Measurements from ENCODE around the gene SMPD3. TPM values are rescaled to one million over a fixed set of nuclear protein-coding genes. Genes with fewer than 3 reads are reported as not detected.

SMPD3 gene
- total RNA-seq, 1 donor from 2014 or later: not detected

DNA sequence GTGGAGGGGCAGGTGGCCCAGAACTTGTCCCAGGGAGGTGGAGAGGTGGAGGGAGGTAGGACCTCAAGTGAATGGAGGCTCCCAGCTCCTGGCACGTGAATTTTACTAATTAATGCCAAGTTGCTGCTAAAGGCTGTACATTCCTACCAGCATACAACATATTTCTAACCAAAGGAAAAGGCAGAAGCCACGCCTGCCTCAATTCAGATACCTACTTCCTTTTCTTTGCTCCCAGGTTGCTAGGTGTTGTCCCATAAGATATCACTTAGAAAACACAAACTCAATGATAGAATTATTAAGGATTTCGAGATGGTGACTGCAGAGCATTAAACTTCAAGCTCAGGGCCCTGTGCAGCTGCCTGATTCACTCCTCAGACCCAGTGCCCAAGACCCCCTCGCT, 20.5 kb upstream of the SMPD3 start:
- FAIRE-seq (no peak), DNase-seq (ENCODE audit: low read depth) (no peak)
- Histone ChIP-seq H3K4me3 (ENCODE audit: low read depth, low read length) (no peak overlapping the region), H3K27me3 (ENCODE audit: control insufficient read depth, insufficient read depth, low read length) (peaks cover 3% of the 10 kb centered on the region), H3K36me3 (ENCODE audit: control insufficient read depth, insufficient read depth, low read length) (no peaks in the 10 kb centered on the region)
- TF ChIP-seq CTCF (IDR thresholded peaks at IDR 0.05; ENCODE audit: insufficient read depth, low read length, severe bottlenecking): no peak

DNA sequence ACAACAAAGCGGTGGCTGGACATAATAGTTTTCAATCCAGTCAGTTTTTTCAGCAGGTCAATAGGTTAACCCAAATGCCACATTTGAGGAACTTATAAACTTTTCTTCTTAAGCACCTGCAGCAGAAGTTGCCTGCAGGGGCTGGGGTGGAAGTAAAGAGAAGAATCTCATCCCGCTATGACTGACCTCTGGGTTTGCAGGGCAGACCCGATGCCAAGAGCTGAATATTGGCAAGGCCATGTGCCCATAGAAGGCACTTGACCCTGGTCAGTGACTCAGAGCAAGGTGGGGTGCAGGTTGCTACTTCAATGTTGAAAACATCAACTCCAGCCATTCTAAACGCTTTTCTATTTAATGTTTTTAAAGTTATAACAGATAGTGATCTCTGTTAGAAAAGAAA, 17.9 kb upstream of the SMPD3 start:
- no peaks in the 10 kb centered on the region for H3K36me3 ChIP-seq (ENCODE audit: control insufficient read depth, insufficient read depth, low read length)
- peaks cover 2% of the 10 kb centered on the region for H3K27me3 ChIP-seq (ENCODE audit: control insufficient read depth, insufficient read depth, low read length)
- no peak for TF ChIP-seq CTCF (IDR thresholded peaks at IDR 0.05; ENCODE audit: insufficient read depth, low read length, severe bottlenecking)
- FAIRE-seq (no peak), DNase-seq (ENCODE audit: low read depth) (no peak)
- H3K4me3 ChIP-seq (ENCODE audit: low read depth, low read length): no peak overlapping the region

DNA sequence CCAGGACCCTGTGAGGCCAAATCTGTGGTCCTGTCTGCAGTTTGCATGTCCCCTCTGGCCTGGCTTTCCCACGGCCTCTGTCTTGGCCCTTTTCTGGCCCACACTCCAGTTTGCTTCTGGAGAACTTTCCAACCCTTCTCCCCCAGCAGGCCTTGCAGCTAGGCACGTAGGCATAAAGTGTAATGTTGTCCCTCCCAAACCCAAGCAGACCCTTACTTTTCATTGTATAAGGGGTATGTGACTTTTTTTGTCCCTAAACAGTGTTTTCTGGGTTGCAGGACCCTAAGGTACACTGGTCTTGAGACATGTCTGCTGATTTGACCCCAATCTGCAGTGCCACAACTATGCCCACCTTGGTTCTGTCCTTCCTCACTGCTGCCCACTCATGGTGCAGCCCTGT, 15.6 kb upstream of the SMPD3 start:
- FAIRE-seq (no peak), DNase-seq (ENCODE audit: low read depth) (no peak)
- no peaks in the 10 kb centered on the region for H3K36me3 ChIP-seq (ENCODE audit: control insufficient read depth, insufficient read depth, low read length)
- no peak for TF ChIP-seq CTCF (IDR thresholded peaks at IDR 0.05; ENCODE audit: insufficient read depth, low read length, severe bottlenecking)
- H3K27me3 ChIP-seq (ENCODE audit: control insufficient read depth, insufficient read depth, low read length): peaks cover 4% of the 10 kb centered on the region
- H3K4me3 ChIP-seq (ENCODE audit: low read depth, low read length): no peak overlapping the region

DNA sequence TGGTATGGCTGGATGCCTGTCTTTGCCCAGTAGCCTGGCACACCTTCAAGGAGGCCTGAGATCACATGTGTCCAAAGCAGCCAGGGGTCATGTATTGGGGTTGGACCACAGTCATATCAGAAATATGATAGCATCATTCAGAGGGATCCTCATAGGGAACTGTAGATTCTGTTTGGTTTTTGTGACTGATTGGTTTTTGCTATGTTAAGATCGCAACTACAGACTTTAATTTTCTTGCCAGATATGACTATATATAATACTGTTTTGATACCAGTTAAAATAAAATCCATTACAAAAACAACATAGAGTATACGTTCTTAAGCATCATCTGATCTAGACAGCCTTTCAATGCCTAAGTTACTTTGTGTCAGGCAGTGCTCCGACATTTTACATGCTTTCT, 11.8 kb upstream of the SMPD3 start:
- Histone ChIP-seq H3K27me3 (ENCODE audit: control insufficient read depth, insufficient read depth, low read length) (peaks cover 2% of the 10 kb centered on the region), H3K36me3 (ENCODE audit: control insufficient read depth, insufficient read depth, low read length) (no peaks in the 10 kb centered on the region), H3K4me3 (ENCODE audit: low read depth, low read length) (no peak overlapping the region)
- DNase-seq (ENCODE audit: low read depth) (no peak), FAIRE-seq (no peak)
- no peak for TF ChIP-seq CTCF (IDR thresholded peaks at IDR 0.05; ENCODE audit: insufficient read depth, low read length, severe bottlenecking)

DNA sequence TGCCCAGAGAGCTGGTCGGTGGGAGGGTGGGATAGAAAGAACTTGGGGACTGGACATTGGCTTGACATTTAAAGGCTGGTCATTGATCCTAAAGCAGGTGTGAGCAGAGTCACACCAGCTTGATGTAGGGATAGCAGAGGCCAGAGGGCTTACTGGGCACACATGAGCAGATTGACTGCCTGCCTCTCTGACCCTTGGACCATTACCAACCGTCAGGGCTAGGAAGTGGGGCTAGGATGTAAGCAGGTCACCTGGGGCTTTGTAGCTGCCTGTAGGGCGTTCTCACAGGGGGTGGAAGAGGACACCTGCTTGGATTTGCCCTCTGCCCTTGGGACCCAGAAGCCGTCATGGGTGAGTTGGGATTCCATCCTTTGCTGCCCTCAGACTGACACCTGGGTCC, 11.1 kb upstream of the SMPD3 start:
- TF ChIP-seq CTCF (IDR thresholded peaks at IDR 0.05; ENCODE audit: insufficient read depth, low read length, severe bottlenecking): no peak
- DNase-seq (ENCODE audit: low read depth) (no peak), FAIRE-seq (no peak)
- H3K4me3 ChIP-seq (ENCODE audit: low read depth, low read length): no peak overlapping the region
- peaks cover 2% of the 10 kb centered on the region for H3K27me3 ChIP-seq (ENCODE audit: control insufficient read depth, insufficient read depth, low read length)
- H3K36me3 ChIP-seq (ENCODE audit: control insufficient read depth, insufficient read depth, low read length): no peaks in the 10 kb centered on the region

DNA sequence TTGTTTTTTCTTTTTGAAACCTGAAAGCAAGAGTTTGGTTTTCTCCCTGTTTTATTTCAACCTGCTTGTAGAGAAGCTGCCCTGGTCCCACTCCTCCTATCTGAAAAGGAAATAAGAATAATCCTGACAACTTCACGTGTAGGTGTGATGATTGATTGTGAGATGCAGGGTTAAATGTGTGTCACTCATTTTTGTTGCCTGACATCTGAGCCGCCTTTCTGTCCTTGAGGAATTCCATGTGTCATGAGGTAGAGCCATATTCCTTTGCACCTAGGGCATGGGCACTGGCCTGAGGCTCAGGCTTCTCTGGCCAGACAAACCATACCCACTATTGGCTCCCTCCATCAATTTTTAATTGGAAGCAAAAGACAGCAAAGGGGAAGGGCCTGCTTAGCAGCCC, 10.2 kb upstream of the SMPD3 start:
- peaks cover 2% of the 10 kb centered on the region for H3K27me3 ChIP-seq (ENCODE audit: control insufficient read depth, insufficient read depth, low read length)
- no peak overlapping the region for H3K4me3 ChIP-seq (ENCODE audit: low read depth, low read length)
- TF ChIP-seq CTCF (IDR thresholded peaks at IDR 0.05; ENCODE audit: insufficient read depth, low read length, severe bottlenecking): no peak
- FAIRE-seq (no peak), DNase-seq (ENCODE audit: low read depth) (no peak)
- no peaks in the 10 kb centered on the region for H3K36me3 ChIP-seq (ENCODE audit: control insufficient read depth, insufficient read depth, low read length)

All from bronchial epithelial cell (primary cell).